GM18868 (cell line): ENCODE data around the gene USP48.
"Not testable (repeated sequence)": the region's sequence is repeated elsewhere in the genome, so short reads cannot be mapped to it uniquely, and the experiment has no call there.

ENCODE experiments used
- ATAC-seq: cut with Tn5 transposase; IDR thresholded peaks from one replicate; pipeline ENCODE4 v1.9.1; 2021; ENCODE audit warnings: mild to moderate bottlenecking, moderate library complexity; ENCODE audit not compliant: unreplicated experiment

USP48 gene

DNA sequence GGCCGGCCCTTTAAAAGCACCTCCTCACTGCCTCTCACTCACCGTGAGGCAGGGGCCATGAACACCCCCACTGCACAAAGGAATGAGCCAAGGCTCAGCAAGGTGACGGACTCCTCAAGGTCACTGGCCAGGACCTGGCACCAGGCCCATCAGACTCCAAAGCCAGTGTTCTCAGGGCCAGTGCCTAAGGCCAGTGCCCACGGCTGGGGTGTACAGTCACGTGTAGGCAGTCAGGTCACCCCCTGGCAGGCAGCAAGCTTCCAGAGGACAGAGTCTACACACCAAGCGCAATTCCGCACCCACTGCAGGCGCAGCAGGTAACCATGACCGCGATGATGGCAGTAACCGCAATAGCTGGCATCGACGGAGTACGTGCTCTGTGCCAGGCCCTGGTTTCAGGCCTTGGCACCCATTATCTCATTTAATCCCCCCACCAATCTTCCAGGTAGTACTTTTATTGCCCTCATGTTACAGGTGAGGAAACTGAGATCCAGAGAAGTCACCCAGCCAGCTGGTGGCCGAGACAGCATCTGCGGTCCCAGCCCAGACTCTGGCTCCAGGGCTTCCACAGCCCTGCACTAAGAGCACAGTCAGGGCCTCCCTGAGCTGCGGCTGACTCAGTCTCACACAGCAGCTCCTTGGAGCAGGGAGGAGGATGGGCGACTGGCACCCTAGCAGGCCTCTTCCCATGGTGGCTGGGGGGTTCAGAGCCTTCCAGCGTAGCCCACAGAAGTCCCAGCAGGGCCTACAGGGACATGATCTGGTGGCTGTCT is 140.8 kb downstream of the USP48 start:
- no peak for ATAC-seq

DNA sequence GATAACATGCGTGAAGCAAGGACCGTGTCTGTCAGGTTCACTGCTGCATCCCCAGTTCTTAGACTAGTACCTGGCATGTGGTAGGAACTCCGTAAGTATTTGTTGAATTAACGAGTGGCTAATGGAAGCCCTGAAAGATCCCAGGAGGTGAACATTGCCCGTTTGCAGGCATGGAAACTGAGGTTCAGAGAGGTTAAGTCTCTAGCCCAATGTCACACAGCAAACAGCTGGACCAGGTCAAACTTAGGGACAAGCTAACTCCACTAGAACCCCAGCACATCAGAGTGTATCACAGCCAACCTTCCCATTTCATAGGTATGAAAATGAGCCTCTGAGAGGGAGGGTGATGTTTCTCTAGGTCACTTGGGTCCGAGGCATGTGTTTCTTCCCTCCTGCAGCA is 141.4 kb downstream of the USP48 start:
- ATAC-seq, result no peak

DNA sequence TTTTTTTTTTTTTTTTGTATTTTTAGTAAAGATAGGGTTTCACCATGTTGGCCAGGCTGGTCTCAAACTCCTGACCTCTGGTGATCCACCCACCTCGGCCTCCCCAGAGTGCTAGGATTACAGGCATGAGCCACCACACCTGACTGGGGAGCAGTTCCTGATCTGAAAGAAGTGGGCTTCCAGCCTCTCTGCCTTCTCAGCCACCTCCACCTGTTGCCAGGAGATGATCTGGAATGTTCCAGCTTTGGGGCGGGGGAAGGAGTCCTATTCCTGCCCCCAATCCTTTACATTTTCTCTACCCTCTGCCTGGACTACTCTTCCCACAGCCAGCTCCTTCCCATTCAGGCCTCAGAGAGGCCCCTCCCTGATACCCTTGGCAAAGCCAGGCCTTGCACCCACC is 141.9 kb downstream of the USP48 start:
- ATAC-seq, result no peak

DNA sequence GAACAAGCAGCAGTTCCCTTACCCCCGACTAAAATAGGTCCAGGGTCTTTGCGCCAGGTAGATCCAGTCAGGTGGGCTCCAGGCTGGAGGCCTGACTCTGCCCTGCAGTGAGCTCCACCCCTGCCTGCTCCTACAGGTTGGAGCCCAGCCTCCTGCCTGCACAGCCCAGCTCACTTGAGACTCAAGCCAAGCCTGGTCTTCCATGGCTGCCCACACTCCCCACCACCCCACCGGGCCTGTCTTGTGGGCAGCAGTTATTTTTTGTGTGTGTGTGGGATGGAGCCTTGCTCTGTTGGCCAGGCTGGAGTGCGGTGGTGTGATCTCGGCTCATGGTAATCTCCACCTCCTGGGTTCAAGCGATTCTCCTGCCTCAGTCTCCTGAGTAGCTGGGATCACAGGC is 142.3 kb downstream of the USP48 start:
- no peak for ATAC-seq

DNA sequence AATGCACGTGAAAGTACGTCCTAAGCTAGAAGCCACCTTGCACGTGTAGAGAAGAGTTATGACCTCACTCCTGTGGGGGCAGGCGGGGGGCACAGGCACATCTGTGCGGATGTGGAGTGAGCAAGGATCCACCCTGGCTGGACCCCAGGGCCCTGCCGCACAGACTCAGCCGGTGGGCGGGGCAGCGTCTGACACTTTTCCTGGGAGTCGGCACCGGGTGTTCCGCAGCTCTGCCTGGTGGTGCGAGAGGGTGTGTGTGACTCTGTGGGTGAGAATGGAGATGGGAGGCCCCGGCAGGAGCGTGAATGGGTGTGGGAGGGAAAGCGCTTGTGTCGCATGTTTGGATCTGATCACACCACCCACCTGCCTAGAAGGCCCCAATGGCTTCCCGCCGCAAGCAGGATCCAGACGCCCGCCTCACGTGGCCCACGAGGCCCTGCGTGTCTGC is 143.3 kb downstream of the USP48 start:
- no peak for ATAC-seq

DNA sequence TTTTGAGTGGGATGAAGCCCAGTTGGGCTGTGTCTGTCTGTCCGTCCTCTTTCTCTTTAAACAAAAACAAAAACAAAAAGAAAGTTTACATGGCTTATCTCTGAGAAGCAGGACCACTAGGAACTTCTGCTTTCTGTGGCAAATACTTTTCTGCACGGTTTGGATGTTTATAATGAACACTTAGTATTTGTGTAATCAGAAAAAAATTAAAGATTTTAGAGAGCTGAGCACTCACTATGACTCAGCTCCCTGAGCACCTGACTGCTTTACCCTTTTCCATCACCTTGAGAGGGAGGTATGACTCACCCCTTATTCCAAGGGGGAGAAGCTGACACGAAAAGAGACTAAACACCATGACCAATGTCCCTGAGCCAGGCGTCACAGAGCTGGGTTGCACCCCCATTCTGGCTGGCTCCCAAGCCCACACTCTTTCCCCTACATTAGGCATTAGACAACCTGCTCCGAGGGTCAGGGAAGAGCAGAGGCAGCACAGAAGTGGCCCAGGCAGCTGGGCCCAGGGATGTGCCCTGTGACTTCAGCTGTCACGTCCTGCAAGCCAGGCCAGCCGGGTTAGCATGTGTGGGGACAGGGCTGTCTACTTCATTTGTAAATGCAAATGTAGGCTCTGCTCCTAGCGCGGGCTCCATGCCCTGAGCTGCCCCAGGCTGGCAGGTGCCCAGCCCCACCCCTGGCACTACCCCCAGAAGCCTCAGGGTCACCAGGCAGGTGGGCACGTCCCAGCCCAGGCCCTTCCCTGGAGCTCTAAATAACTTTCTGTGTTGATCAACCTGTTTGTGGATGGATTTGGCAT is 144.2 kb downstream of the USP48 start:
- no peak for ATAC-seq

DNA sequence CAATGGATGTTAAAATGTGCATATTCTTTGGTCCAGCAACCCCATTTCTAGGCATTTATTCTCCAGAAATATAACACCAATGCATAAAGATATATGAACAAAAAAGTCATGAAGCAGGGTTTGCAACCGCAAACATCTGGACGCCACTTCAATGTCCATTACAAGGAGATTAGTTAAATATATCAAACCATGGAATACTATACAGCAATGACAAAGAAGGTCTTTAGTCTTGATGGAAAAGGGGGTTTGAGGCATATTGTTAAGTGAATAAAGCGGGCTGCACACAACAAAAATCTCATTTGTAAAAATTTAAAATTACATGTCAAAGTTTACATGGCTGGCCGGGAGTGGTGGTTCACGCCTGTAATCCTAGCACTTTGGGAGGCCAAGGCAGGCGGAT is 145.4 kb downstream of the USP48 start:
- no peak for ATAC-seq

DNA sequence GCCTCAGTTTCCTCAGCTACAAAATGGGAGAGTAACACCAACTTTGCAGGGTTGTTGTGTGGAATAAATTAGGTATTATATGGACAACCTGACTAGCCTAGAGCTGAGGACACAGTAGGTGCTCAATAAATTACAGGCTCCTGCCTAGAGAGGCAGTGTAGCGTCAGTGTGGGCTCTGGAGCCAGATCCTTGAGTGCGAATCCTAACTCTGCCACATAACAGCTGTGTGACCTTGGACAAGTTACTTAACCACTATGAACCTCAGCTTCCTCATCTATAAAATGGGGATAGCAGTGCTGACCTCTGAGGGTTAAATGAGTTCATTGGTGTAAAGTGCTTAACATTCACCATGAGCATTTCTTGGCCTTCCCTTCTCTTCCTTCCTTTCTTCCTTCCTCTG is 146.9 kb downstream of the USP48 start:
- ATAC-seq, result no peak

DNA sequence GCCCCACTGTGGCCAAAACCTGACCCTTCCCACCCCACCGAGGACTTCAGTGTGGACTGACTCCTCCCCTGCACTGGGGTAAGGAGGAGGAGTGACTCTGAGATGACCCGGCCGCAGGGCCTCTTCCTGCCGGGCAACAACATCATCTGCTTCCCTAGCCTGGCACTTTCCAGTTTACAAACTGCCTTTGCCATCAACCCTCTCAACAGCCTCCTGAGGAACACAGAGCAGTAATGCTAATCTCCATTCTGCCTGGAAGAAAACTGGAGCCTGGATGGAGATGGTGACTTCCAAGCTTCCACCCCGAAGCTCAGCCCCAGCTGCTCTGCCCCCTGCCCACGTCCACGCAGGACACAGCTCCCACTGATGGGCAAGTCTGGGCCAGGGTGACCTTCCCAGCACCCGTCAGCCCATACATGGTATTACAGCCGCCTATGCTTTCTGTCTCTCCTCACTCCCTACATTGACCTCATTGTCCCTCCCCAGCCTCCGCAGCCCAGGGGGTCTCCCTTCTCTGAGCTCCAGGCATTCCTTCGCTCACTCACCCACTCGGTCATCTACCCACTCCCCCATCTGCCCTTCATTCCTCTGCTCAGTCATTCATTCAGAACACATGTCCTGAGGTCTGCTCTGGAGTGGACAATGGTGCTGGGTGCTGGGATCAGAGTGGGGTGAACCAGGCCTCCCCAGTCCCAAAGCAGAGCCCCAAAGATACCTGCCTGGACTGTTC is 148.0 kb downstream of the USP48 start:
- ATAC-seq, result no peak

DNA sequence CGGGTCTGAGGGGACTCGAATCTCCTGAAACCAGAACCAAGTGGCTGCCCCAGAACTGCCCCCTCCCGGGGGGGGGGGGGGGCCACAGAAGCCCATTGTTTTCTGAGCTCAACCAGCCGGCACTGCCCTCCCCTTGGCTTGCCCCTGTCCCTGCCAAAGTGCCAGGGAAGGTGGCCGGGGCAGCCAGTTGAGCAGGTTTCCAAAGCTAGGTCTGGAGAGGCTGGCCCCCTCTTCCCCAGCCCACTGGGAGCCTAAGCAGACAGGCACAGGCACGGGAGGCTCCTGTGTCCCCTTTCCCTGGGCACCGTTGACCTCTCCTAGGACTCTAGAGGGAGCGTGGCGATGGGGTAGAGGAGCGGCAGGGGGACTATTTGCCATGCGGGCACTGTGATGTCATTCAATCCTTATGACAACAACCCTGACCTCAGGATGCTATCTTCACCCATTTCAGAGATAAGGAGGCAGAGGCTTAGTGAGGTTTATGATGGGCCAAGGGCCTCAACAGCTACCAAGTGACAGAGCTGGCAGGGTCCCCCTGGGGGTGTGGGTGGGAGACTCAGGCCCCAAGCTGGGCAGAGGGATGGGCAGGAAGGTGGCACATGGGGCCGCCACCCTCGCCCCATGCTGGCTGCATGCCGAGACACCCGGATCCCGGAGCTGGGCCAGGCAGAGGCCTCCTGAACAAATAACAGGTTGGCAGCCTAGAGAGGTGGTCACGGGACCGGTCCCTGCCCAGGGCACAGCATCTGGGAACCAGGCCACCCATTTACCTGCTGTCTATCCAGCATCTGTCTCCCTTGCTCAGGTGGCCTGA is 148.8 kb downstream of the USP48 start:
- no peak for ATAC-seq

DNA sequence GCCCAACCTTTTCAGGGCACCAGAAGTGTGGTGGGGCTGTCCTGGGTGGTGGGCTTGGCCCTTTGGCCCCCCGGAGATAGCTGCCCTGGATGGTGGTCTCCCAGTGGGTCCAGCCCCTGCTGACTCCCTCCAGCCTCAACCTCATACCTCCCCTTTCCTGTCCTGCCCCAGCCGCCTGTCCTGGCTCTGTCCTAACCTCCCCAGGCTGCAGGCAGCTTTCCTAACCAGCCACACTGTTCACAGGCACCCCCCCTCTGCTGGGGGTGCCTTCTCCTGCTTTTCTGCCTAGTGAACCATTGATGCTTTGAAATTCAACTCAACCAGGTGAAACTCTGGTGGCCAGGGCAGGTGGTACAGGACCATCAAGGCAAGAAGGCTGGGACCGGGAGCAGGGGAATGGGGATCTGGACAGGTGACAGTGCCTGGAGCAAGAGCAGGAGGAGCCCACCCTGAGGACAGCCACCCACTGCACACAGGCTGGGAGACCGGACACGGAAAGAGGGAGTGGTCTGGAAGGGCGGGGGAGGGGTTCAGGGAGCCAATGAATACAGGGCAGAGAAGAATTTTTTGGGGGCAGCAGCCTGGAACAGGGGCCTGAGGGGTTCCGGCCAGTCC is 149.7 kb downstream of the USP48 start:
- no peak for ATAC-seq

DNA sequence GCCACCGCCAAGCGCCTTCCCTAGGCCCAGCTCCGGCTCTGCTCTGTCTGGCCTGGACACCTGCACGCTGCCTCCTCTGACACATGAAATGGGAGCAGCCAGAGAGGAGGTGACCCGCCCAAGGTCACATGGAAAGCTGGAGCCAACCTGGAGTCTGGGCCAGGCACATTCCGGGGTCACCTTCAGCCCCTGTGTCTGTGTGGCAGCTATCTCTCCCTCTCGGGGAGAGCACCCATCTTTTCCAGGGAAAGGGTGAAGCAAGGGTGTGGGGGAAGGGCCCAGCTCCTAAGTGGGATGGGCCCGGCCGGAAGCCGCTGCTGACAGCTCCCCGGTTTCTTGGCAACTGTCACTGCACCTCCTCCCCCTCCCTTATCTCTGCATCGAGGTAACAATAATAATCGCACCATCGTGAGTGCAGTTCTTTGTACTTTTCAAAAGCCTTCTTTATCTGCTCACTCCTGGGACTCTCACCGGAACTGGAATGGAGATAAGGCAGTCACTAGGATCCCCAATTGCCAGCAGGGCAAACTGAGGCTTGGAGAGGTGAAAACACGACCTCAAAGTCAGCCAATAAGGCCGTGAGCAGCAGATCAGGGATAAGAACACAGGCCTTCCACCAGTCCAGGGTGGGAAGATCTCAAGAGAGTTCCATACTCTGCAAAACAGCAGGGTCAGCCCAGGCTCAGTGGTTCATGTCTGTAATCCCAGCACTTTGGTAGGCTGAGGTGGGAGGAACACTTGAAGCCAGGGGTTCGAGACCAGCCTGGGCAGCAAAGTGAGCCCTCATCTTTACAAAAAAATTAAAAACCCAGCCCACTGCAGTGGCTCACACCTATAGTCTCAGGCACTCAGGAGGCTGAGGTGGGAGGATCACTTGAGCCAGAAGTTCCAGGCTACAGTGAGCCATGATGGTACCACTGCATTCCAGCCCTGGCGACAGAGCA is 150.7 kb downstream of the USP48 start:
- ATAC-seq, result no peak

DNA sequence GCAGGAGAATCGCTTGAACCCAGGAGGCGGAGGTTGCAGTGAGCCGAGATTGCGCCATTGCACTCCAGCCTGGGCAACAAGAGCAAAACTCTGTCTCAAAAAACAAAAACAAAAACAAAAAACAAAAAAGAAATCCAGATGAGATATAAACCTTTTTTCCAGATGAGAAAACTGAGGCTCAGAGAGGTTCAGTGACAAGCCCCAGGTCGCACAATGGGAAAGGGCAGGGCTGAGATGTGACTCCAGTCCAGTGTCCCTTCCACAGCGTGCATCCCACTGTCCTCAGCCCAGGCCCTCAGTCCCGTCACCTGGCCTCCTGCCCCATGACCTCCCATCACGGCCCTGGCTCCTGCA is 151.4 kb downstream of the USP48 start:
- not testable (repeated sequence) for ATAC-seq

DNA sequence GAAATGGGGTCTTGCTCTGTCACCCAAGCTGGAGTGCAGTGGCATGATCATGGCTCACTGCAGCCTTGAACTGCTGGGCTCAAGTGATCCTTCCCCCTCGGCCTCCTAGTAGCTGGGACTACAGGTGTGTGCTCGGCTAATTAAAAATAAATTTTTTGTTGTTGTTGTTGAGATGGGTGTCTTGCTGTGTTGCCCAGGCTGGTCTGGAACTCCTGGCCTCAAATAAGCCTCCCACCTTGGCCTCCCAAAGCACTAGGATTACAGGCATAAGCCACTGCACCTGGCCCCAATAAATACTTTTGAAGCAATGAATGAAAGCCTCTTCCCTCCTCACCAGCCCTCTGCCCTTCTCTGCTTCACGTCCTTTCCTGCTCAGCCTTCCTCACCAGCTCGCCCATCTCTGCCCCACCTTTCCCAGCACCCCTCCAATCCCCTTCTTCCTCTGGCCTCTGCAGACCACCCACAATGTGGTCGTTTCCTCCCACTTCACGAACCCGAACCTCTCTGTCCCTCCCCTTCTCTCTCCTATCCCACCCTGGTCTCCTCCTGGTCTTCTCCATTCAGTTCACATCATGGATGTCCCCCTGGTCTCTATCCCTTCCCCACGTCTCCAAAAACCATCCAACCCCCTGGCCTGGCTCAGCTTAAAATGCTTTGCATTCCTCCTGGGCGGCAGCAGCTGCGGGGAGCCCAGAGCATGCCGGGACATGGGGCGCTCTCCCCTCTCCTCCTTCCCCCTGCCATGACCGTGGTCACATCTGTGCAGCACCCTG is 152.2 kb downstream of the USP48 start:
- no peak for ATAC-seq

DNA sequence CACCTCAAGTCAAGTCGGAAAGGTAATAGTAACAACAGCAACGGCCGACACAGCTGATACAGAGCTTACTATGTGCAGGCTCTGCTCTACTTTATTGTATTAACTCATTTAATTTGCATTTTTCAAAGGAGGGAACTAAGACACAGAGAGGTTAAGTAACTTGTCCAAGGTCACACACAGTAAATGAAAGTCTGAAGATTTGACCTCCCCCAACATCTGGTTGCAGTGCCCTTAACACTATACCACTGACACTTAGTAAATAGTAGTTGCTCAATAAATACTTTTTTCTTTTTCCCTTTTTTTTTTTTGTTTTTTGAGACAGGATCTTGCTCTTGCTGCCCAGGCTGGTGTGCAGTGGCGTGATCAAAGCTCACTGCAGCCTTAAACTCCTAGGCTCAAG is 153.0 kb downstream of the USP48 start:
- ATAC-seq, result no peak

DNA sequence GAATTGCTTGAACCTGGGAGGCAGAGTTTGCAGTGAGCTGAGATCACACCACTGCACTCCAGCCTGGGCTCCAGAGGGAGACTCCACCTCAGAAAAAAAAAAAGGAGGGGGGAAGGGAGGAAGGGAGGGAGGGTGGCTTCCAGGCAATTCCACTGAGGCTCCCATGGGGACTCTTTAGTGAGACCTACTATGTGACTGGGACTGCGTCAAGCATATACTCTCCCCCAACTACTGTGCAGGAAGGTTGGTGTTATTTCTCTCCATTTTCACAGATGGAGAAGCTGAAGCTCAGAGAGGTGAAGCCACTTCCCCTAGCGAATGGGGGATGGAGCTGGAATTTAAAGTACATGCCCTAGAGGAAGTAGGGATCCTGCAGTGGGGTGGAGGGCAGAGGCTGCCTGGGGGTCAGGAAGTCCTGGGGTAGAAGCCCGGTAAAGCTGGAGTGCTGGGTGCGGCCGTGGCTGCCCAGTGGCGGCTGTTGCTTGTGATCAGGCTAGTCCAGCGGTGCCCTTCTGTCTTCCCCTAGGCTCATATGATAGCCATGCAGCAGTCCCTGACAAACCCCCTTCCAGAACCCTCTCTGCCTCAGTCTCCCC is 154.1 kb downstream of the USP48 start:
- no peak for ATAC-seq
